HG02938 (cell line): ENCODE measurements around the gene NXPH3.

ENCODE experiments used
- ATAC-seq: cut with Tn5 transposase; IDR thresholded peaks from one replicate; pipeline ENCODE4 v1.9.1; 2021; ENCODE audit warnings: mild to moderate bottlenecking, moderate library complexity; ENCODE audit not compliant: unreplicated experiment

NXPH3 gene

GRCh38 chr17:49574945-49575678 lies 559 bp upstream of the NXPH3 start:
- ATAC-seq: no peak

GRCh38 chr17:49576088-49576916 lies 631 bp downstream of the NXPH3 start:
- ATAC-seq: no peak

- ATAC-seq: no peak
These were observed 1.4 kb downstream of the NXPH3 start for GRCh38 chr17:49576917-49577649.

- no peak for ATAC-seq
These were observed 1.9 kb downstream of the NXPH3 start for GRCh38 chr17:49577650-49577934.

- ATAC-seq: no peak
These were observed 2.3 kb downstream of the NXPH3 start for GRCh38 chr17:49577963-49578362.

- no peak for ATAC-seq
These were observed 2.7 kb downstream of the NXPH3 start for GRCh38 chr17:49578414-49578813.

DNA sequence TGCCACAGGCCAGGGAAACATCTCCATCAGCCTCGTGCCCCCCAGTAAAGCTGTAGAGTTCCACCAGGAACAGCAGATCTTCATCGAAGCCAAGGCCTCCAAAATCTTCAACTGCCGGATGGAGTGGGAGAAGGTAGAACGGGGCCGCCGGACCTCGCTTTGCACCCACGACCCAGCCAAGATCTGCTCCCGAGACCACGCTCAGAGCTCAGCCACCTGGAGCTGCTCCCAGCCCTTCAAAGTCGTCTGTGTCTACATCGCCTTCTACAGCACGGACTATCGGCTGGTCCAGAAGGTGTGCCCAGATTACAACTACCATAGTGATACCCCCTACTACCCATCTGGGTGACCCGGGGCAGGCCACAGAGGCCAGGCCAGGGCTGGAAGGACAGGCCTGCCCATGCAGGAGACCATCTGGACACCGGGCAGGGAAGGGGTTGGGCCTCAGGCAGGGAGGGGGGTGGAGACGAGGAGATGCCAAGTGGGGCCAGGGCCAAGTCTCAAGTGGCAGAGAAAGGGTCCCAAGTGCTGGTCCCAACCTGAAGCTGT lies 3.4 kb downstream of the NXPH3 start:
- ATAC-seq: no peak

- ATAC-seq: no peak
These were observed 3.9 kb downstream of the NXPH3 start for GRCh38 chr17:49579522-49579921.

DNA sequence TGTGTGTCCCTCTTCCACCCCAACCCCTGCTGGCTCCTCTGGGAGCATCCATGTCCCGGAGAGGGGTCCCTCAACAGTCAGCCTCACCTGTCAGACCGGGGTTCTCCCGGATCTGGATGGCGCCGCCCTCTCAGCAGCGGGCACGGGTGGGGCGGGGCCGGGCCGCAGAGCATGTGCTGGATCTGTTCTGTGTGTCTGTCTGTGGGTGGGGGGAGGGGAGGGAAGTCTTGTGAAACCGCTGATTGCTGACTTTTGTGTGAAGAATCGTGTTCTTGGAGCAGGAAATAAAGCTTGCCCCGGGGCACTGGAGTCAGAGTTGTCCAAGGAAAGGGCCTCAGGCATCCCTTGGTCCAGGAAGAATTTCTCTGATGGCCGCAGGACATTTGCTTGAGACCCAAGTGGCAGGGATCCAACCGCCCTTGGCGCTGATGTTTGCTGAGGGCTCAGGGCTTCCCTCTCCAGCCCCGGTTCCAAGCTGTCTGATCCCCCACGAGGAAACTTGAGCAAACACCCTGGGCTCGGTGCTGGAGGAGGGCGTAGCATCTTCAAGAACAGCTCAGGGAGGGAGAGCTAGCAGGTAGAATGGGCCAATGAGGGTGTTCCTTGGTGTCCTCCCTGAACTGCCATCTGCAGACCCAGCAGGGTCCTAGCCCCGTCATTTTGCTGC lies 4.5 kb downstream of the NXPH3 start:
- ATAC-seq: no peak

GRCh38 chr17:49580981-49581647 lies 5.4 kb downstream of the NXPH3 start:
- no peak for ATAC-seq

DNA sequence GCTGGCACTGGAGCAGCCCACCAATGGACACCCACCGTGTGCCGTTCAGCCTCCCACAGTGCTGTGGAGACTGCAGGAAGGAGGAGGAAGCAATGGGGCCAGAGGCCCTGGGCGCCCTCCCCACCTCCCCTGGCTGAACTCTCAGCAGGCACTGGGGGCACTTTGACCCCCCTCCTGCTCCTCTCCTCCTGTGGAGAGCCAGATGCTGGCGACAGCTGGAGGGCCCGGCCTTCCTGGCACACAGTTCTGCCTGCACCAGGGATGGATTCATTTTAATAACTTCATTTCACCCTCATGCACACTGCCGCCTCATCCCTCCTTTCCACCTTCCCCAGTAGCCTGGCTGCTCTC lies 6.0 kb downstream of the NXPH3 start:
- no peak for ATAC-seq

DNA sequence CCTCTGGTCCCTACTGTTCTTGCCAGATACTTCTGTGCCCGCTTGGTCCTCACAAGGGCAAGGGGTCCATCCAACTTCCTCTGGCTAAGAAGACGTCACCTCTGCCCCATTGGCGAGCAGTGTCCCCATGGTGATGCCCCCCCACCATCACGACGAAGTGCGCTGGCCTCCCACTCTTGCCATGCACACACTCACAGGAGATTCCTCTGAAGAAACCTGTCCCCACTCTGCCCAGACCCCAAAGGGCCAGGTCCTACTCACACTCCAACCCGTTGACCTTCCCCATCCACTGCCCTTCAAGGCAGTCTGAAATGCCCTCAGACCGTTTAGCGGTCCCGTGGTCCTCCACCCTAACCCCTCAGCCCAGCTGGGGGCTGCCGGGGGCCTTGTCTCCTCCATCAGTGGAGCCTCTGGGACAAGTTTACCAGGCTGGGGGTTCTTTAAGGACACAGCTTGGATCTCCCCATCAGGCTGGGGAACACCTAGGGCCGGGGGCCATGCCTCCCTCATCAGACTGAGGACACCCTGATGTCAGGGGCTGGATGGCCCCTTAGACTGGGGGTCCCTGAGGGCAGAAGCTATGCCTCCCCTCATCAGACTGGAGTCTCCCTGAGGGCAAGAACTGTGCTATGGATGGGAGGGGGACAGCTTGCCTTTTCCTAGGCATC lies 6.5 kb downstream of the NXPH3 start:
- ATAC-seq: no peak

GRCh38 chr17:49582789-49583188 lies 7.1 kb downstream of the NXPH3 start:
- no peak for ATAC-seq

DNA sequence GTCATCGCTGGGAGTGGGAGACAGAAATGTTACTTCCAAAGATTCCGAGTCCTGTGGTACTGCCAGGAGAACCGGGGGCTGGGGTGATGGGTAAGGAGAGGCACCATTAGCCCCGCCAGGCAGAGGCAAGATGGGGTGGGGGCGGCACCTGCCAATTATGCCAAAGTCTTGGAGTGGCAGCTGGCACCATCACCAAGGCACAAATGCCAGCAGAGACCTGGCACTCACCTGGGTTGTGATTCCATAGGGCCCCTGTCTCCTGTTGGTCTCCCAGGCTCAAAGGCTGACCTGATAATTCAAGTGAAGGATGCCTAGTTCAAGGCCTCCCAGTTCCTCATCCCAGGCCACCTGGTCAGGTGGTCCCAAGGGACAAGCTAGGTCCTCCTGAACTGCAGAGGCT lies 7.6 kb downstream of the NXPH3 start:
- ATAC-seq: no peak

DNA sequence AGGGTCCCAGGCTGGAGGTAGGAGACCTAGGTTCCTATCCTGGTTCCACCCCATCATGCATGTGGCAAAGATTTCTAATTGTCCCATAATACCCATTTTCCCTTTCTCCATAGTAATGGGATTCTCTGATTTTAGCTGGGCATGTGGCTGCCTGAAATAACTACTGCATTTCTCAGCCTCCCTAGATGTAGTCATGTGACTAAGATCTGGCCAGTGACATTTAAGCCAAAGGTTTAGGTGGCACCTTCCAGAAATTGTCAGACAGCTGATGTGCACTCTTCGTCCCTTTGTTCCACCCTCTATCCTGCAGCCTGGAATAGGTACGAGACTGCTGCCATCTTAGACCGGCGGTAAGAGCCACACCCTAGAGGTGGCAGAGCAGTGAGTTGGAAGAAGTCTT lies 8.2 kb downstream of the NXPH3 start:
- ATAC-seq: no peak

DNA sequence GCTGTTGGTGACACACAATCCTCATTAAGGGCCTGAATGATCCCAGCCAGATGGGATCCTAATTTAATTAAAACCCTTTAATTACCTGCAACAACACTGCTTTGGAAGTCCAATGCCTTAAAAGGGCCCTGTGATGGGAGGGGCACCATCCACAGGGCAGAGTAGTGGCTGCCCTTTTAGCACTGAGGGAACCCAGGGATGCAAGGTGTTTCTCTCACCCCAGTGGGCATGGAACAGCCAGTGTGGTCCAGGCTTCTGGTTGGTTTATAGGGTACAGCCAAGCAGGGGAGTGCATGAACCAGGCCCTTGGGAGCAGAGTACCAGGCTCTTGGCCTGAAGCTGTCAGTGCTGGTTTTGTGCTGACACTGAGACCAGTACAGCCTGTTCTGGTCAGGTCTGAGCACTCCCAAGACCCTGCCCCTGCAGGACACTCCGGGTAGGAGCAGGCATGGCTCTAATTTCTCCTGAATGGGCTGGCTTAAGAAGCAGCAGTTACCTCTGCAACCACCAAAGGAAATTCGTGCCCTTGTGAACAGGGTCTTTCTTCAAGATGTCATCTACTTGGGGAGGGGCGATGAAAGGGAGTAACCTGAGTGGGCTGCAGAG lies 9.9 kb downstream of the NXPH3 start:
- no peak for ATAC-seq

DNA sequence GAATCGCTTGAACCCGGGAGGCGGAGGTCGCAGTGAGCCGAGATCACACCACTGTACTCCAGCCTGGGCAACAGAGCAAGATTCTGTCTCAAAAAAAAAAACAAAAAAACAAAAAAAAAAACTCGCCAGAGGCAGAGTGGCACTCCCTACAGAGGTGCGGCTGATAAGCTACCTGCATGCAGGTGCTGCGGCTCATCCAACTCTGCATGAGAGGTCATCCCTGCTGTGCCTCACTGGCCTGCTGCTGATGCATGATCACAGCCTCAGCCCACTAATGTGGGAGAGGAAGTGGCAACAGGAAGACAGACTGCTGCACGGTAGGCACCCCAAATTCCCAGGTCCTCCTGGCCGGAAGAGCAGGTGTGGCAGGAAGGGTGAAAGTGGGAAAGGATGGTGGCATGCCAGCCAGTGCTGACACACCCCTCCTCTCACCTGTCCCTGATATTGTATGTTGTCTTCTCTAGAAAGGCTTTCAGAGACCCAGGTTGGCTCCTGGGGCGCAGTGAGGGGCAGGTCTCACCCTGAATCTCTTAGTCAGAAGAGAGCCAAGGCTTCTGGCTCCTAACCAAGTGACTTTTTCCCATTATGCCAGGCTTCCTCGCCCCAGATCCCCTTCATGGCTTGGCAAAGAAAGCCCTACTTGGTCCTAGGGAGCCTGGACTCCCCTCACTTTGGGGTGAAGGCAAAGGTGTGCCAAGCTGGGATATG lies 11.8 kb downstream of the NXPH3 start:
- ATAC-seq: no peak

DNA sequence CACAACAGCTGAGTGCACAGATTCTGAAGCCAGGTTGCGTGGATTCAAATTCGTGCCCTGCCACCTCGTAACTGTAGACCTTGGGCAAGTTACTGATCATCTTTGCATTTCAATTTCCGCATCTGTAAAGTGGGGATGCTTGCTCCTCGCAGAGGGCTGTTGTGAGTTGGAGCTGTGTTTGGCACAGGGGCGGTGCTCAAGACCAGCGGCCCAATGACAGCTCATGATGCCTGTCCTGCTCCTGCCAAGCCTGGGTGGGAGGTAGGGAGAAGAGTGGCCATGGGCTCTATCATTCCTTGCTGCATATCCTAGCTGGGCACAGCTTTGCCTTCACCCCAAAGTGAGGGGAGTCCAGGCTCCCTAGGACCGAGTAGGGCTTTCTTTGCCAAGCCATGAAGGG lies 12.6 kb downstream of the NXPH3 start:
- ATAC-seq: no peak
